SU-DHL-6 (cell line): ENCODE data around the gene SMIM10L2A.

Experiments
- H2AFZ ChIP-seq: fragments of 200-600 bp; sonication (generic); 2 replicates; pipeline ENCODE4 v1.6.1; 2014; ENCODE audit warnings: low read depth, mild to moderate bottlenecking, moderate library complexity, mixed read lengths, antibody characterized with exemption, low read length; ENCODE audit not compliant: severe bottlenecking
- H3F3A ChIP-seq: fragments of 200-600 bp; shearing (Covaris generic); 2 replicates; pipeline ENCODE4 v1.6.0; 2016; ENCODE audit warnings: antibody characterized with exemption, mild to moderate bottlenecking; ENCODE audit not compliant: insufficient read depth
- H3K27ac ChIP-seq: fragments of 200-600 bp; sonication (generic); 2 replicates; pipeline ENCODE4 v1.5.1; 2016; ENCODE audit warnings: low read depth, mild to moderate bottlenecking, low read length, moderate library complexity, mixed read lengths
- H3K27me3 ChIP-seq: fragments of 200-600 bp; sonication (generic), shearing (Covaris generic); 2 replicates; pipeline ENCODE4 v1.6.0; 2014; ENCODE audit warnings: mild to moderate bottlenecking, low read length
- H3K36me3 ChIP-seq: fragments of 200-600 bp; sonication (generic); 2 replicates; pipeline ENCODE4 v1.6.1; 2014; ENCODE audit warnings: mild to moderate bottlenecking, low read length, mixed read lengths
- H3K4me2 ChIP-seq: fragments of 300-600, 200-600 bp; shearing (Covaris generic), sonication (generic); 2 replicates; pipeline ENCODE4 v1.6.0; 2014; ENCODE audit warnings: low read length, low read depth, mild to moderate bottlenecking; ENCODE audit not compliant: poor library complexity, severe bottlenecking
- H3K4me3 ChIP-seq: fragments of 200-600 bp; sonication (generic); 2 replicates; pipeline ENCODE4 v1.5.1; 2014; ENCODE audit warnings: antibody characterized with exemption, low read length, mild to moderate bottlenecking, mixed read lengths; ENCODE audit not compliant: insufficient read depth, poor library complexity, severe bottlenecking
- H3K79me2 ChIP-seq: fragments of 200-600 bp; sonication (generic); 2 replicates; pipeline ENCODE4 v1.6.1; 2014; ENCODE audit warnings: mild to moderate bottlenecking, low read length, moderate library complexity; ENCODE audit not compliant: insufficient read depth
- H3K9ac ChIP-seq: fragments of 200-600 bp; sonication (generic); 2 replicates; pipeline ENCODE4 v1.7.0; 2014; ENCODE audit warnings: mild to moderate bottlenecking, low read length
- H3K9me2 ChIP-seq: fragments of 200-600 bp; sonication (generic); replicated peaks from 2 replicates; pipeline ENCODE4 v1.6.1; 2014; ENCODE audit warnings: low read length; ENCODE audit not compliant: insufficient read depth
- H3K9me3 ChIP-seq: fragments of 200-600 bp; sonication (generic); 2 replicates; pipeline ENCODE4 v1.6.1; 2014; ENCODE audit warnings: low read length, mixed read lengths; ENCODE audit not compliant: insufficient read depth
- H4K20me1 ChIP-seq: fragments of 200-600 bp; sonication (generic); 2 replicates; pipeline ENCODE4 v1.6.1; 2014; ENCODE audit warnings: low read depth, mild to moderate bottlenecking, antibody characterized with exemption, low read length, moderate library complexity, mixed read lengths
- CTCF ChIP-seq: fragments of 200-600 bp; sonication (generic); IDR thresholded peaks from one replicate; pipeline ENCODE4 v1.5.1; 2017; ENCODE audit warnings: antibody characterized with exemption, mild to moderate bottlenecking, low read length, moderate library complexity; ENCODE audit not compliant: insufficient read depth, poor library complexity, severe bottlenecking
- EZH2phosphoT487 ChIP-seq: fragments of 200-600 bp; sonication (generic), shearing (Covaris generic); conservative IDR thresholded peaks from 2 replicates; pipeline ENCODE4 v1.6.1; 2018; ENCODE audit warnings: mild to moderate bottlenecking, antibody characterized with exemption, low read length, moderate library complexity, mixed read lengths

SMIM10L2A gene

GRCh38 chrX:135383249-135383648 is 38.5 kb upstream of the SMIM10L2A start:
- H3K4me2 ChIP-seq: no peak overlapping the region
- H3K36me3 ChIP-seq: no peaks in the 10 kb centered on the region
- no peaks in the 10 kb centered on the region for H3F3A ChIP-seq
- H3K79me2 ChIP-seq: no peaks in the 10 kb centered on the region
- no peaks in the 10 kb centered on the region for H3K9me2 ChIP-seq
- H4K20me1 ChIP-seq: no peaks in the 10 kb centered on the region
- H3K9me3 ChIP-seq: no peaks in the 10 kb centered on the region
- no peak overlapping the region for H3K4me3 ChIP-seq
- no peak overlapping the region for H3K27ac ChIP-seq
- H2AFZ ChIP-seq: no peak overlapping the region
- no peaks in the 10 kb centered on the region for H3K27me3 ChIP-seq
- no peak for TF ChIP-seq CTCF
- TF ChIP-seq EZH2phosphoT487: no peak
- no peak overlapping the region for H3K9ac ChIP-seq

- Histone ChIP-seq H3K36me3 (no peaks in the 10 kb centered on the region), H3K27ac (no peak overlapping the region), H3K4me2 (no peak overlapping the region), H4K20me1 (no peaks in the 10 kb centered on the region), H3K79me2 (no peaks in the 10 kb centered on the region), H2AFZ (no peak overlapping the region), H3K9ac (no peak overlapping the region), H3K9me3 (no peaks in the 10 kb centered on the region), H3K9me2 (no peaks in the 10 kb centered on the region), H3K4me3 (no peak overlapping the region), H3K27me3 (no peaks in the 10 kb centered on the region), H3F3A (no peaks in the 10 kb centered on the region)
- TF ChIP-seq CTCF (no peak), EZH2phosphoT487 (no peak)
Observed at GRCh38 chrX:135384161-135384836, 37.4 kb upstream of the SMIM10L2A start.

GRCh38 chrX:135388841-135389240 is 32.9 kb upstream of the SMIM10L2A start:
- no peaks in the 10 kb centered on the region for H3K27me3 ChIP-seq
- H3K4me2 ChIP-seq: no peak overlapping the region
- TF ChIP-seq CTCF (no peak), EZH2phosphoT487 (no peak)

More at GRCh38 chrX:135388841-135389240, 32.9 kb upstream of the SMIM10L2A start:
- H3F3A ChIP-seq: no peaks in the 10 kb centered on the region
- no peaks in the 10 kb centered on the region for H3K9me3 ChIP-seq
- no peak overlapping the region for H3K4me3 ChIP-seq
- H3K36me3 ChIP-seq: no peaks in the 10 kb centered on the region
- no peak overlapping the region for H2AFZ ChIP-seq
- no peak overlapping the region for H3K9ac ChIP-seq
- H3K27ac ChIP-seq: no peak overlapping the region
- H4K20me1 ChIP-seq: no peaks in the 10 kb centered on the region
- H3K9me2 ChIP-seq: no peaks in the 10 kb centered on the region
- H3K79me2 ChIP-seq: no peaks in the 10 kb centered on the region
